Activated B cell treated with CpG ODN at 0.5 μM for 24 hours (primary cell): ENCODE data around the gene GRIN1. TPM values are rescaled to one million over a fixed set of nuclear protein-coding genes. Genes with fewer than 3 reads are reported as not detected.

Source experiments
- ATAC-seq: fragments of 200-7000 bp; cut with Tn5 transposase; one replicate; pipeline ENCODE4 v1.10.0; 2021; ENCODE audit warnings: low read depth, mild to moderate bottlenecking, moderate library complexity
- CTCF ChIA-PET: fragments of 350-600 bp; sonication (Branson Sonifier 250); formaldehyde crosslinking; loops from one replicate; lab custom pipeline; 2021; ENCODE audit warnings: antibody characterized with exemption; lab: Charles Lee
- POLR2A ChIA-PET: fragments of 350-600 bp; sonication (Branson Sonifier 250); formaldehyde crosslinking; loops from one replicate; lab custom pipeline; 2021; ENCODE audit warnings: antibody characterized with exemption; lab: Charles Lee
- DNase-seq: peaks from one replicate; pipeline ENCODE4 v3.0.0; 2022
- H3K27ac Mint-ChIP-seq: one replicate; pipeline ENCODE4 v1.8.0; 2020; ENCODE audit warnings: mixed read lengths
- H3K27me3 Mint-ChIP-seq: one replicate; pipeline ENCODE4 v1.8.0; 2021; ENCODE audit warnings: mixed read lengths
- H3K36me3 Mint-ChIP-seq: one replicate; pipeline ENCODE4 v1.8.0; 2021; ENCODE audit warnings: low read depth, mixed read lengths
- H3K4me1 Mint-ChIP-seq: one replicate; pipeline ENCODE4 v1.8.0; 2021; ENCODE audit warnings: mixed read lengths
- H3K4me3 Mint-ChIP-seq: one replicate; pipeline ENCODE4 v1.8.0; 2020; ENCODE audit warnings: mild to moderate bottlenecking, mixed read lengths
- H3K9me3 Mint-ChIP-seq: one replicate; pipeline ENCODE4 v1.8.0; 2020; ENCODE audit warnings: mixed read lengths
- CTCF ChIP-seq: fragments of 200-600 bp; IDR thresholded peaks from one replicate; pipeline ENCODE4 v1.8.0; 2022; ENCODE audit warnings: antibody characterized with exemption, mild to moderate bottlenecking
- intact Hi-C: fragments of 100-400 bp; cut with micrococcal nuclease; formaldehyde crosslinking; loops from one replicate; pipeline ENCODE4 v1.15.1; 2024
- total RNA-seq: library from RNA; stranded (reverse); gene quantifications from 2 replicates; pipeline ENCODE4 v1.2.3, GENCODE V29; 2022

GRIN1 gene
- total RNA-seq, 1 donor from 2014 or later, result 0.22 TPM

- peaks cover 1% of the 10 kb centered on the region for H3K4me1 Mint-ChIP-seq
- ChIA-PET POLR2A (no interaction called here), CTCF (no interaction called here)
- no peak overlapping the region for H3K4me3 Mint-ChIP-seq
- peaks cover 41% of the 10 kb centered on the region for H3K27me3 Mint-ChIP-seq
- DNase-seq (no peak), ATAC-seq (no peak)
- H3K9me3 Mint-ChIP-seq, result no peaks in the 10 kb centered on the region
- intact Hi-C loops, result no loop called here
- H3K27ac Mint-ChIP-seq, result no peak overlapping the region
- no peaks in the 10 kb centered on the region for H3K36me3 Mint-ChIP-seq
- no peak for TF ChIP-seq CTCF
Measured at GRCh38 chr9:137143459-137143858, 4.5 kb downstream of the GRIN1 start.

- Mint-ChIP-seq H3K36me3 (no peaks in the 10 kb centered on the region), H3K4me1 (peaks cover 2% of the 10 kb centered on the region), H3K27ac (no peak overlapping the region), H3K9me3 (no peaks in the 10 kb centered on the region), H3K27me3 (peaks cover 27% of the 10 kb centered on the region), H3K4me3 (no peak overlapping the region)
- DNase-seq (no peak), ATAC-seq (no peak)
- CTCF ChIA-PET, result no interaction called here
- intact Hi-C loops, result no loop called here
- no peak for TF ChIP-seq CTCF
- POLR2A ChIA-PET, result no interaction called here
Measured at GRCh38 chr9:137145731-137146526, 7.0 kb downstream of the GRIN1 start.

DNA sequence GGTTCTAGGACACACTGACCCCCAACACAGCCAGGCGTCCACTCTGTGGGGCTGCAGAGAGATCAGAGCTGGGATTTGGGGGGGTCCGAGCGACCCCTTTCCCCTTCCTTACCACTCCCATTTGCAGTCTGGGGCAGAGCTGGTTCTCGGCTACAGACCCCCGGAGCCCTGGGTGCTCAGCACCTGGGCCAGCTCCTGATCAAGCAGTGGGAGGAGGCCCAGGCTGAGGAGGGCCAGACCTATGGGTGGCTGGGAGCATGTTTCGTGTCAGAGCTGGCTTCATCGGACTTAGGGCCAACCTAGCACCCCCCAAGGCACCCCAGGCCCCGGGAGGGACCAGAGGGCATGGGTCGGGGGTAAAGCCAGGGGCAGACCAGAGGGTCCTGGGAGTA, 7.6 kb downstream of the GRIN1 start:
- Mint-ChIP-seq H3K9me3 (no peaks in the 10 kb centered on the region), H3K36me3 (no peaks in the 10 kb centered on the region), H3K27ac (no peak overlapping the region), H3K4me1 (peaks cover 8% of the 10 kb centered on the region), H3K27me3 (peaks cover 26% of the 10 kb centered on the region), H3K4me3 (no peak overlapping the region)
- ATAC-seq (no peak), DNase-seq (no peak)
- no peak for TF ChIP-seq CTCF
- CTCF ChIA-PET, result no interaction called here
- intact Hi-C loops, result no loop called here
- POLR2A ChIA-PET, result no interaction called here

DNA sequence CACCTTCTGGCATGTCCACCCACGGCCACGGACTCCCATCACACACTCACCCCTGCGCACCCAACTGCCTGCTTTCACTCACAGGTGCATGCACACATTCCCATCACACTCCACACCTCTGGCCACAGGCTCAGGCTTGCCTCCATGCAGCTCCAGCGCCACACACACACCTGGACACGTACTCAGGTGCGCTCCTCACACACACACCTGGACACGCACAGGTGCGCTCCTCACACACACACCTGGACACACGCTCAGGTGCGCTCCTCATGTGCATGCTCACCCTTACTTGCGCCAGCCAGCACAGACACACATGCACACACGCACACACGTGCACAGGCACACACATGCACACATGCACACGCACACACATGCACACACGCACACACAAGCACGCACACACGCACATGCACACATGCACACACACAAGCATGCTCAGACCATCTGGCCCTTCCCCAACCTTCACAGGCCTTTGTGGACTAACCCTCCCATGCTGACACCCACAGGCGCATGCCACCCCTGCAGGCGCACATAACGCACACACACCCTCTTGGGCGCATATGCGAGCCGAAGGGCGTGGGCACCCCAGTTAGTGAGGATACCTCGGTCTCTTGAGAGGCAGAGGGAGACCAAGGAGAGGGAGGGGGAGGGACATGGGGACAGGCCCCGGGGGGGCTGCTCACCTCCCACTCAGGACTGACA, 8.3 kb downstream of the GRIN1 start:
- peaks cover 21% of the 10 kb centered on the region for H3K27me3 Mint-ChIP-seq
- no peaks in the 10 kb centered on the region for H3K9me3 Mint-ChIP-seq
- H3K27ac Mint-ChIP-seq, result no peak overlapping the region
- POLR2A ChIA-PET, result interaction anchor here (1.2 kb wide), 1 partner anchor 10 kb away, joined by 3 read pairs; no protein-coding TSS in a partner anchor
- no peaks in the 10 kb centered on the region for H3K36me3 Mint-ChIP-seq
- TF ChIP-seq CTCF, result no peak
- intact Hi-C loops, result no loop called here
- peaks cover 14% of the 10 kb centered on the region for H3K4me1 Mint-ChIP-seq
- no peak for DNase-seq
- no peak for ATAC-seq
- CTCF ChIA-PET, result no interaction called here
- no peak overlapping the region for H3K4me3 Mint-ChIP-seq

DNA sequence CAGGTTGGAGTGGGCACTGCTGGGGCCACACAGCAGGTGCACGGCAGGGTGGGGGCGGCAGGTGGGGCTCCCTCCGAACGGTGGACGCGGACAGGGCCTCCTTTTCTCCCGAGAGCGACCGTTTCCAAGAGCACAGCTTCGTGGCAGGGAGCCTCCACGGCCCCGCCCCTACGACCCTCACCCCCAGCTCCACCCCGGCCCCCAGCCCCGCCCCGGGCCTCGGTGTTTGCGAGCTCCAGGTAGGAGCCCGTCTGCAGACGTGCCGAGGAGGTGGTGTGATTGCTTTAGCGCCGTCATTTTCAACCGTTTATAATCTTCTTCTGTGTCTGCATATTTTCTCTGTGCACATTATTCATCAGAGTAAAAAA, 8.8 kb downstream of the GRIN1 start:
- CTCF ChIA-PET, result no interaction called here
- POLR2A ChIA-PET, result interaction anchor here (1.2 kb wide), 1 partner anchor 11 kb away, joined by 3 read pairs; no protein-coding TSS in a partner anchor
- ATAC-seq (no peak), DNase-seq (no peak)
- no peaks in the 10 kb centered on the region for H3K36me3 Mint-ChIP-seq
- peaks cover 17% of the 10 kb centered on the region for H3K27me3 Mint-ChIP-seq
- no peaks in the 10 kb centered on the region for H3K9me3 Mint-ChIP-seq
- H3K4me3 Mint-ChIP-seq, result no peak overlapping the region
- TF ChIP-seq CTCF, result no peak
- intact Hi-C loops, result no loop called here
- no peak overlapping the region for H3K27ac Mint-ChIP-seq
- H3K4me1 Mint-ChIP-seq, result peaks cover 14% of the 10 kb centered on the region
